Measurements from ENCODE around the gene LHFPL6.

GRCh38 chr13:39375601-39376000, 227.4 kb downstream of the LHFPL6 start:
- TF ChIP-seq POLR2A (IDR thresholded peaks at IDR 0.05), result no peak
- no peak for TF ChIP-seq CTCF (IDR thresholded peaks at IDR 0.05)
